Ishikawa (cell line): ENCODE measurements around the gene JPH4.

Source experiments
- CREB1 ChIP-seq: IDR thresholded peaks from 2 replicates; pipeline ENCODE4 v1.6.1; 2012; ENCODE audit warnings: low read depth
- EGR1 ChIP-seq: IDR thresholded peaks from 2 replicates; pipeline ENCODE4 v1.6.1; 2012
- EP300 ChIP-seq: IDR thresholded peaks from 2 replicates; pipeline ENCODE4 v1.6.1; 2012; ENCODE audit warnings: borderline replicate concordance
- NFIC ChIP-seq: IDR thresholded peaks from 2 replicates; pipeline ENCODE4 v1.6.1; 2012
- RAD21 ChIP-seq: IDR thresholded peaks from 2 replicates; pipeline ENCODE4 v1.6.1; 2012; ENCODE audit warnings: low read depth
- TAF1 ChIP-seq: IDR thresholded peaks from 2 replicates; pipeline ENCODE4 v1.6.1; 2012; ENCODE audit warnings: low read depth, mild to moderate bottlenecking
- TCF12 ChIP-seq: IDR thresholded peaks from 2 replicates; pipeline ENCODE4 v1.6.1; 2012; ENCODE audit warnings: low read depth
- YY1 ChIP-seq: IDR thresholded peaks from 2 replicates; pipeline ENCODE4 v1.6.1; 2012; ENCODE audit warnings: low read depth
- TF ChIP-seq, protein P1 (sequence below): IDR thresholded peaks from 2 replicates; pipeline ENCODE4 v1.6.1; 2012
- TF ChIP-seq, protein P2 (sequence below): IDR thresholded peaks from 2 replicates; pipeline ENCODE4 v1.6.1; 2012; ENCODE audit warnings: low read depth, mild to moderate bottlenecking
- TF ChIP-seq, protein P3 (sequence below): IDR thresholded peaks from 2 replicates; pipeline ENCODE4 v1.6.1; 2012

DNA sequence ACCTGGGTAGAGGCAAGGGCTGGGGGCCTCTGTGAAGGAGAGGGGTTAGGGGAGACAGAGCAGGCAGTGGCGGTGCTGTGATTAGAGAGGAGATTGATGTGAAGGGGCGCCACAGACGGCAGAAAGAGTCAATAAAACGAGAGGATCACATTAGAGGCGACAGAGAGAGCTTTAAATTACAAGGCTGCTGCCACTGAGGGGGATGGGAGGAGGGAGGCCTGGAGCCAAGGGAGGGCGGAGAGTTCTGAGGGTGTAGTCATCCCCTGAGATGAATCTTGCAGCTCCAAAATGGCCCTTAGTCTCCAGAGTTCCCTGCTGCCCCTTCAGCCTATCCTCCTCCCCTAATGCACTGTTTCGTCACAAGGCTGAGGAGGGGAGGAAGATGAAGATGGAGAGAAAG, 39.8 kb downstream of the JPH4 start:
- TF ChIP-seq TAF1 (no peak), EP300 (no peak), CREB1 (no peak), EGR1 (no peak), NFIC (no peak), RAD21 (no peak), YY1 (no peak), TCF12 (no peak)
- TF ChIP-seq, protein P1, sequence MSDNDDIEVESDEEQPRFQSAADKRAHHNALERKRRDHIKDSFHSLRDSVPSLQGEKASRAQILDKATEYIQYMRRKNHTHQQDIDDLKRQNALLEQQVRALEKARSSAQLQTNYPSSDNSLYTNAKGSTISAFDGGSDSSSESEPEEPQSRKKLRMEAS, result no peak
- TF ChIP-seq, protein P2, sequence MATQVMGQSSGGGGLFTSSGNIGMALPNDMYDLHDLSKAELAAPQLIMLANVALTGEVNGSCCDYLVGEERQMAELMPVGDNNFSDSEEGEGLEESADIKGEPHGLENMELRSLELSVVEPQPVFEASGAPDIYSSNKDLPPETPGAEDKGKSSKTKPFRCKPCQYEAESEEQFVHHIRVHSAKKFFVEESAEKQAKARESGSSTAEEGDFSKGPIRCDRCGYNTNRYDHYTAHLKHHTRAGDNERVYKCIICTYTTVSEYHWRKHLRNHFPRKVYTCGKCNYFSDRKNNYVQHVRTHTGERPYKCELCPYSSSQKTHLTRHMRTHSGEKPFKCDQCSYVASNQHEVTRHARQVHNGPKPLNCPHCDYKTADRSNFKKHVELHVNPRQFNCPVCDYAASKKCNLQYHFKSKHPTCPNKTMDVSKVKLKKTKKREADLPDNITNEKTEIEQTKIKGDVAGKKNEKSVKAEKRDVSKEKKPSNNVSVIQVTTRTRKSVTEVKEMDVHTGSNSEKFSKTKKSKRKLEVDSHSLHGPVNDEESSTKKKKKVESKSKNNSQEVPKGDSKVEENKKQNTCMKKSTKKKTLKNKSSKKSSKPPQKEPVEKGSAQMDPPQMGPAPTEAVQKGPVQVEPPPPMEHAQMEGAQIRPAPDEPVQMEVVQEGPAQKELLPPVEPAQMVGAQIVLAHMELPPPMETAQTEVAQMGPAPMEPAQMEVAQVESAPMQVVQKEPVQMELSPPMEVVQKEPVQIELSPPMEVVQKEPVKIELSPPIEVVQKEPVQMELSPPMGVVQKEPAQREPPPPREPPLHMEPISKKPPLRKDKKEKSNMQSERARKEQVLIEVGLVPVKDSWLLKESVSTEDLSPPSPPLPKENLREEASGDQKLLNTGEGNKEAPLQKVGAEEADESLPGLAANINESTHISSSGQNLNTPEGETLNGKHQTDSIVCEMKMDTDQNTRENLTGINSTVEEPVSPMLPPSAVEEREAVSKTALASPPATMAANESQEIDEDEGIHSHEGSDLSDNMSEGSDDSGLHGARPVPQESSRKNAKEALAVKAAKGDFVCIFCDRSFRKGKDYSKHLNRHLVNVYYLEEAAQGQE, result no peak
- TF ChIP-seq, protein P3, sequence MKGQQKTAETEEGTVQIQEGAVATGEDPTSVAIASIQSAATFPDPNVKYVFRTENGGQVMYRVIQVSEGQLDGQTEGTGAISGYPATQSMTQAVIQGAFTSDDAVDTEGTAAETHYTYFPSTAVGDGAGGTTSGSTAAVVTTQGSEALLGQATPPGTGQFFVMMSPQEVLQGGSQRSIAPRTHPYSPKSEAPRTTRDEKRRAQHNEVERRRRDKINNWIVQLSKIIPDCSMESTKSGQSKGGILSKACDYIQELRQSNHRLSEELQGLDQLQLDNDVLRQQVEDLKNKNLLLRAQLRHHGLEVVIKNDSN, result no peak
